HepG2 (cell line): ENCODE measurements around the gene CCBE1. TPM values are rescaled to one million over a fixed set of nuclear protein-coding genes. Genes with fewer than 3 reads are reported as not detected.

ENCODE experiments used
- ATAC-seq: fragments of 200-7000 bp; cut with Tn5 transposase; 3 replicates; pipeline ENCODE4 v1.9.1; 2020; ENCODE audit warnings: mild to moderate bottlenecking, moderate library complexity
- BruUV-seq: library from RNA; stranded (reverse); fragments of 400-500 nt; replicated peaks from 2 replicates; lab custom pipeline; 2021; lab: Mats Ljungman, UMichigan
- CTCF ChIA-PET: fragments of 300-600 bp; formaldehyde crosslinking; extraction: SDS; loops from one replicate; lab custom pipeline; 2021; ENCODE audit warnings: low total read pairs, inconsistent platforms, low intra/inter-chr PET ratio; lab: Yijun Ruan, JAX
- POLR2A ChIA-PET: fragments of 350-600 bp; sonication (Branson Sonifier 250); formaldehyde crosslinking; loops from one replicate; lab custom pipeline; 2020; ENCODE audit warnings: antibody characterized with exemption, inconsistent platforms; lab: Yijun Ruan, JAX
- DNase-seq: peaks from one replicate; pipeline ENCODE4 v3.0.0-alpha.2; 2015; ENCODE audit warnings: low spot score
- FAIRE-seq: peaks from 3 replicates; lab custom pipeline; 2011; peaks lifted over from hg19 to GRCh38; lab: Jason Lieb, UNC
- H2AFZ ChIP-seq: one replicate; pipeline ENCODE4 v1.6.1; 2011; ENCODE audit warnings: low read length, inconsistent platforms
- H3K27ac ChIP-seq: fragments of 300-600 bp; 3 replicates; pipeline ENCODE4 v1.8.0; 2011; ENCODE audit warnings: mixed run types, mild to moderate bottlenecking, mixed read lengths, low read length, inconsistent platforms; ENCODE audit not compliant: insufficient read depth; ENCODE audit errors: extremely low read length
- H3K27me3 ChIP-seq, 2 experiments: fragments of 200-600 bp in 1 of 2; 2 replicates in 1 of 2; 3 replicates in 1 of 2; pipeline versions ENCODE4 v1.6.0 to v1.8.0; 2011; ENCODE audit warnings: low read length in 2 of 2, mild to moderate bottlenecking in 2 of 2, moderate library complexity in 2 of 2, inconsistent platforms in 1 of 2; ENCODE audit not compliant: insufficient read depth in 2 of 2, control insufficient read depth in 1 of 2
- H3K36me3 ChIP-seq, 2 experiments: fragments of 200-600 bp in 1 of 2; replicated peaks in 1 of 2; 2 replicates in 1 of 2; 3 replicates in 1 of 2; pipeline versions ENCODE4 v1.5.1 to v1.8.0; 2011; ENCODE audit warnings: low read length in 2 of 2, inconsistent platforms in 1 of 2; ENCODE audit not compliant: insufficient read depth in 2 of 2, control insufficient read depth in 1 of 2
- H3K4me1 ChIP-seq: 2 replicates; pipeline ENCODE4 v1.5.1; 2012; ENCODE audit warnings: low read length, inconsistent platforms; ENCODE audit not compliant: insufficient read depth
- H3K4me2 ChIP-seq: 2 replicates; pipeline ENCODE4 v1.6.0; 2011; ENCODE audit warnings: low read depth, low read length, inconsistent platforms
- H3K4me3 ChIP-seq, 3 experiments: fragments of 200-600 bp in 1 of 3; sonication (generic), shearing (Covaris generic) in 1 of 3; replicated peaks in 1 of 3; 2 replicates each; pipeline ENCODE4 v1.5.1; 2011 to 2016; ENCODE audit warnings: low read length in 3 of 3, inconsistent platforms in 2 of 3, low read depth in 2 of 3, mild to moderate bottlenecking in 2 of 3, control low read depth in 1 of 3, mixed read lengths in 1 of 3; ENCODE audit not compliant: insufficient read depth in 1 of 3
- H3K79me2 ChIP-seq: one replicate; pipeline ENCODE4 v1.6.1; 2011; ENCODE audit warnings: low read length, inconsistent platforms; ENCODE audit not compliant: insufficient read depth
- H3K9ac ChIP-seq: 2 replicates; pipeline ENCODE4 v1.6.0; 2011; ENCODE audit warnings: mild to moderate bottlenecking, low read depth, low read length, inconsistent platforms; ENCODE audit not compliant: insufficient read depth
- H3K9me3 ChIP-seq: 2 replicates; pipeline ENCODE4 v1.5.1; 2012; ENCODE audit warnings: mild to moderate bottlenecking, low read length
- H4K20me1 ChIP-seq: 2 replicates; pipeline ENCODE4 v1.6.0; 2011; ENCODE audit warnings: inconsistent platforms, mild to moderate bottlenecking, low read length, moderate library complexity; ENCODE audit not compliant: insufficient read depth
- ATRX ChIP-seq: sonication (generic); formaldehyde crosslinking; IDR thresholded peaks from 2 replicates; pipeline ENCODE4 v1.4.0; 2020; ENCODE audit warnings: missing genetic modification reagents, borderline replicate concordance
- DMAP1 ChIP-seq: IDR thresholded peaks from 2 replicates; pipeline ENCODE4 v1.6.1; 2016
- HDAC2 ChIP-seq: sonication (generic); formaldehyde crosslinking; IDR thresholded peaks from 2 replicates; pipeline ENCODE4 v1.4.0; 2020; ENCODE audit warnings: missing genetic modification reagents
- KMT2A ChIP-seq: sonication (generic); formaldehyde crosslinking; IDR thresholded peaks from 2 replicates; pipeline ENCODE4 v1.4.0; 2020; ENCODE audit warnings: missing genetic modification reagents
- PTBP1 ChIP-seq: fragments of 200-400 bp; formaldehyde crosslinking; IDR thresholded peaks from 2 replicates; pipeline ENCODE4 v1.6.1; 2018; ENCODE audit warnings: low read length, low read depth; ENCODE audit not compliant: poor library complexity, severe bottlenecking
- RFX5 ChIP-seq: IDR thresholded peaks from 2 replicates; pipeline ENCODE4 v1.6.1; 2011; ENCODE audit warnings: low read depth, low read length, improper control_type of control experiment
- SIN3A ChIP-seq: IDR thresholded peaks from 2 replicates; pipeline ENCODE4 v1.6.1; 2011; ENCODE audit warnings: low read depth, mild to moderate bottlenecking, control low read depth, low read length, borderline replicate concordance
- SRSF4 ChIP-seq: fragments of 200-400 bp; formaldehyde crosslinking; IDR thresholded peaks from one replicate; pipeline ENCODE4 v1.6.1; 2018; ENCODE audit warnings: mild to moderate bottlenecking, low read depth, low read length, moderate library complexity; ENCODE audit not compliant: poor library complexity, severe bottlenecking
- STAT5B ChIP-seq: sonication (generic); formaldehyde crosslinking; IDR thresholded peaks from 2 replicates; pipeline ENCODE4 v1.4.0; 2020; ENCODE audit warnings: missing genetic modification reagents
- YY1 ChIP-seq: IDR thresholded peaks from 2 replicates; pipeline ENCODE4 v1.6.1; 2011; ENCODE audit warnings: low read length, low read depth, moderate library complexity, mild to moderate bottlenecking; ENCODE audit not compliant: insufficient read depth, insufficient replicate concordance
- ZBTB3 ChIP-seq: sonication (generic); formaldehyde crosslinking; IDR thresholded peaks from 2 replicates; pipeline ENCODE4 v1.4.0; 2020; ENCODE audit warnings: low read depth, mild to moderate bottlenecking, moderate library complexity, missing genetic modification reagents, borderline replicate concordance
- ZBTB39 ChIP-seq: sonication (generic); formaldehyde crosslinking; IDR thresholded peaks from 2 replicates; pipeline ENCODE4 v1.5.0; 2020; ENCODE audit warnings: missing genetic modification reagents
- ZNF224 ChIP-seq: sonication (generic); formaldehyde crosslinking; IDR thresholded peaks from 2 replicates; pipeline ENCODE4 v1.5.0; 2020; ENCODE audit warnings: mild to moderate bottlenecking, missing genetic modification reagents
- ZNF253 ChIP-seq: sonication (generic); formaldehyde crosslinking; IDR thresholded peaks from 2 replicates; pipeline ENCODE4 v1.8.0; 2022; ENCODE audit warnings: mild to moderate bottlenecking, missing genetic modification reagents, borderline replicate concordance
- ZNF343 ChIP-seq: sonication (generic); formaldehyde crosslinking; IDR thresholded peaks from 2 replicates; pipeline ENCODE4 v1.4.0; 2020; ENCODE audit warnings: mild to moderate bottlenecking, missing genetic modification reagents
- ZNF577 ChIP-seq: sonication (generic); formaldehyde crosslinking; IDR thresholded peaks from 2 replicates; pipeline ENCODE4 v1.4.0; 2020; ENCODE audit warnings: mild to moderate bottlenecking, low read depth, missing genetic modification reagents, borderline replicate concordance
- ZNF670 ChIP-seq: sonication (generic); formaldehyde crosslinking; IDR thresholded peaks from 2 replicates; pipeline ENCODE4 v1.8.0; 2022; ENCODE audit warnings: mild to moderate bottlenecking, missing genetic modification reagents, borderline replicate concordance
- ZNF879 ChIP-seq: sonication (generic); formaldehyde crosslinking; IDR thresholded peaks from 2 replicates; pipeline ENCODE4 v1.8.1; 2023; ENCODE audit warnings: missing genetic modification reagents
- ZUFSP ChIP-seq: sonication (generic); formaldehyde crosslinking; IDR thresholded peaks from 2 replicates; pipeline ENCODE4 v1.9.0; 2021; ENCODE audit warnings: missing genetic modification reagents, mild to moderate bottlenecking, borderline replicate concordance
- WGBS: methylation state at CpG from one replicate; pipeline ENCODE4 v1.1.6; 2017; ENCODE audit warnings: low lambda C conversion rate; 5-methylcytosine and 5-hydroxymethylcytosine counted together
- in situ Hi-C: cut with HindIII; loops from 2 replicates; pipeline ENCODE4 v1.10.0; 2017; ENCODE audit warnings: low pct_unique_long_range_greater_than_20kb; ENCODE audit not compliant: extremely low pct_ligation_motif_present
- intact Hi-C: fragments of 100-400 bp; cut with micrococcal nuclease; formaldehyde crosslinking; loops from one replicate; pipeline ENCODE4 v1.10.0; 2022; ENCODE audit not compliant: unreplicated experiment
- polyA plus RNA-seq, 8 experiments: library from polyadenylated mRNA; depleted of rRNA in 3 of 8; stranded (reverse) in 7 of 8; unstranded in 1 of 8; fragments of >200 nt; fragmentation: Illumina TruSeq in 4 of 8; extraction: Trizol in 4 of 8; gene quantifications; 2 replicates each; pipeline versions ENCODE4 v1.2.1 to v1.2.3, GENCODE V29; 2011 to 2016; ENCODE audit warnings: low read depth in 4 of 8, missing spikeins in 1 of 8, mixed read lengths in 1 of 8; ENCODE audit not compliant: insufficient read depth in 1 of 8
- total RNA-seq, 5 experiments: library from RNA; depleted of rRNA; stranded (reverse); fragments of >200 nt; fragmentation: Illumina TruSeq; extraction: Trizol; gene quantifications; 2 replicates each; pipeline ENCODE4 v1.2.3, GENCODE V29; 2016; ENCODE audit warnings: low read depth in 1 of 5

Gene CCBE1
- total and polyA plus RNA-seq, 2 of the 13 experiments (the other 11 are each of a cell fraction or from before 2014, with no cell fraction given) = not detected

- Histone ChIP-seq H3K36me3 (no peaks in the 10 kb centered on the region), H3K9ac (no peak overlapping the region), H3K79me2 (no peaks in the 10 kb centered on the region), H4K20me1 (no peaks in the 10 kb centered on the region), H3K4me2 (no peak overlapping the region), H3K9me3 (no peaks in the 10 kb centered on the region), H3K4me3 (no peak overlapping the region), H2AFZ (no peak overlapping the region), H3K27me3 (peaks cover 4 to 37% of the 10 kb centered on the region in 2 experiments; a peak in 2 of 5 replicates), H3K27ac (no peak overlapping the region), H3K4me1 (peaks cover 19% of the 10 kb centered on the region)
- CTCF ChIA-PET = no interaction called here
- 55% methylated on average over 4 of the region's 4 CpGs for WGBS
- TF ChIP-seq RFX5 = no peak
- TF ChIP-seq ZBTB3 = no peak
- no peak for TF ChIP-seq ZNF577 (CRISPR knock-in tag)
- TF ChIP-seq ZUFSP = no peak
- no peak for TF ChIP-seq ZNF224 (CRISPR knock-in tag)
- no peak for TF ChIP-seq PTBP1
- TF ChIP-seq ZNF879 (CRISPR knock-in tag) = no peak
- no peak for TF ChIP-seq KMT2A
- no peak for TF ChIP-seq ZNF343 (CRISPR knock-in tag)
- TF ChIP-seq DMAP1 (CRISPR knock-in tag) = no peak
- TF ChIP-seq ZBTB39 (CRISPR knock-in tag) = no peak
- TF ChIP-seq YY1 = no peak
- no peak for TF ChIP-seq ZNF253 (CRISPR knock-in tag)
- no peak for TF ChIP-seq SRSF4
- TF ChIP-seq HDAC2 = no peak
- no peak for TF ChIP-seq SIN3A
- TF ChIP-seq STAT5B = no peak
- no peak for TF ChIP-seq ATRX (CRISPR knock-in tag)
- no peak for TF ChIP-seq ZNF670 (CRISPR knock-in tag)
- no TSS peak for BruUV-seq
- ATAC-seq = no peak
- DNase-seq = no peak
- in situ Hi-C loops = no loop called here
- no peak for FAIRE-seq
- intact Hi-C loops = no loop called here
- POLR2A ChIA-PET = no interaction called here
Measured at GRCh38 chr18:59448546-59448945, 248.7 kb downstream of the CCBE1 start.
